Stomach (tissue), 4 donors: ENCODE measurements around the gene CDCP2.

Experiments used
- CTCF ChIP-seq, 7 experiments: fragments of 450-650 bp in 4 of 7; fragments of 200-600 bp in 3 of 7; sonication (generic) in 3 of 7; IDR thresholded peaks; one replicate each; pipeline ENCODE4 v1.5.1; 2016 to 2019; ENCODE audit warnings: antibody characterized with exemption in 7 of 7, control low read depth in 2 of 7, mild to moderate bottlenecking in 1 of 7
- EP300 ChIP-seq: sonication (generic); formaldehyde crosslinking; IDR thresholded peaks from one replicate; pipeline ENCODE4 v1.6.1; 2017; ENCODE audit warnings: antibody characterized with exemption
- POLR2A ChIP-seq, 4 donors: fragments of 450-650 bp; IDR thresholded peaks; one replicate each; pipeline ENCODE4 v1.6.1; 2016; ENCODE audit warnings: antibody characterized with exemption in 4 of 4, control low read depth in 2 of 4, mild to moderate bottlenecking in 1 of 4, moderate library complexity in 1 of 4
- POLR2AphosphoS5 ChIP-seq, 3 donors: sonication (generic); formaldehyde crosslinking; IDR thresholded peaks; one replicate each; pipeline ENCODE4 v1.6.1; 2016; ENCODE audit warnings: antibody characterized with exemption in 3 of 3

GRCh38 chr1:54157401-54157800 is 4.6 kb upstream of the CDCP2 start:
- TF ChIP-seq CTCF (IDR thresholded peaks at IDR 0.05) (no peak), POLR2A (IDR thresholded peaks at IDR 0.05) (no peak), EP300 (no peak), POLR2AphosphoS5 (IDR thresholded peaks at IDR 0.05) (no peak)
